SK-N-DZ (cell line): ENCODE results near the gene PARP1.

Source experiments
- DNase-seq: peaks from one replicate; pipeline ENCODE4 v3.0.0-alpha.2; 2015; ENCODE audit warnings: low spot score

The PARP1 gene

DNA sequence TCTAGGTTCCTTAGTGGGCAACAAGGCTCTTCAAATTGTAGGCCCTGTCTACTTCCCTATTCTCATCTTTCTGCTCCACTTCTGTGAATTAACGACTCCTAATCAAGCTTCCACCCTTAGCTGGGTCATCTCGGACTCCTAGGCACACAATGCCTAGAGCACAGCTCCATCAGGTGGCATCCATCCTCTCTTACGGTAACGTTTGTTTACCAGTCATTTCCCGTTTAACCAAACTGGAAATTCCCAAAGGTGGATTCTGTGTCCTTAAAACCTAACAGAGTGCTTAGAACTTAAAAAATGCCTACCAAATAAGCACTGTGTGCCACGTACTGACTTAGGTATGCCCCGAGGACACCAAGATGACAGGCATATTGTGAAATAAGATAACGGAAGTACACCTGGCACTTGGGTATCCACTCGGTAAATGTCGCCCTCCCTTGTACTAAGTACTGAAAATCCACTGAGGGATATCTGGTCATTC lies 1.5 kb downstream of the PARP1 start:
- no peak for DNase-seq

DNA sequence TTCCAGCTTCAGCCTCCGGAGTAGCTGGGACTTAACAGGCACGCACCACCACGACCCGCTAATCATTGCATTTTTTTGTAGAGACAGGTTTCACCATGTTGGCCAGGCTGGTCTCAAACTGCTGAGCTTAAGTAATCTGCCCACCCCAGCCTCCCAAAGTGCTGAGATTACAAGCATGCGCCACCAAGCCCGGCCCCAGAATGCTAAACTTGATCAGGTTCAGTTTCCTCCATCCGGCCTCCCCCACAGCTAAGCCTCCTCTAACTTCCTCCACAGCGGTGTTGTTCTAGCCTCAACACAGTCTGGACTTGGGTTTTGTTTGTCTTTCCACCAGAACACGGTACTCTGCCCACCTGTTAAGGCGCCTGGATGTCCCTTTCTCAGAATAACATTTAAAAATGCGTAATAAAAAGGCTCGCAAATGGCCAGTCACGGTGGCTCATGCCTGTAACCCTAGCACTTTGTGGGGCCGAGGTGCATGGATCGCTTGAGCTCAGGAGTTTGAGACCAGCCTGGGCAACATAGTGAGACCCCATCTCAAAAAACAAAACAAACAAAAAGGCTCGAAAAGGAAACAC lies 2.4 kb downstream of the PARP1 start:
- no peak for DNase-seq

DNA sequence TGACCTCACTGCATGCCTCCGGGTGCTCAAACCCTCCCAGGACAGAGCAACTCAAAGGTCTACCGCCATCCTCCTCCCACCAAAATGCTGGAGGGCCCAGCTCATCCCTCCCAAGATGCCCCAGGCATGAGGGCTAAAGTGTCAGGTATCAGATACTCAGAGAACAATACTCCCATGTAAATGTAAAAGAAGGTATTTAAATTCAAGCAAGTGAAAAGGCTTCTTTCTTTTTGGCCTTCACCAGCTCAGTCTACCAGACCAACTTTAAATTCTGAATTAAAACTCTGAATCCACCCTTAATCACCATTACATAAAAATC lies 3.0 kb downstream of the PARP1 start:
- no peak for DNase-seq

DNA sequence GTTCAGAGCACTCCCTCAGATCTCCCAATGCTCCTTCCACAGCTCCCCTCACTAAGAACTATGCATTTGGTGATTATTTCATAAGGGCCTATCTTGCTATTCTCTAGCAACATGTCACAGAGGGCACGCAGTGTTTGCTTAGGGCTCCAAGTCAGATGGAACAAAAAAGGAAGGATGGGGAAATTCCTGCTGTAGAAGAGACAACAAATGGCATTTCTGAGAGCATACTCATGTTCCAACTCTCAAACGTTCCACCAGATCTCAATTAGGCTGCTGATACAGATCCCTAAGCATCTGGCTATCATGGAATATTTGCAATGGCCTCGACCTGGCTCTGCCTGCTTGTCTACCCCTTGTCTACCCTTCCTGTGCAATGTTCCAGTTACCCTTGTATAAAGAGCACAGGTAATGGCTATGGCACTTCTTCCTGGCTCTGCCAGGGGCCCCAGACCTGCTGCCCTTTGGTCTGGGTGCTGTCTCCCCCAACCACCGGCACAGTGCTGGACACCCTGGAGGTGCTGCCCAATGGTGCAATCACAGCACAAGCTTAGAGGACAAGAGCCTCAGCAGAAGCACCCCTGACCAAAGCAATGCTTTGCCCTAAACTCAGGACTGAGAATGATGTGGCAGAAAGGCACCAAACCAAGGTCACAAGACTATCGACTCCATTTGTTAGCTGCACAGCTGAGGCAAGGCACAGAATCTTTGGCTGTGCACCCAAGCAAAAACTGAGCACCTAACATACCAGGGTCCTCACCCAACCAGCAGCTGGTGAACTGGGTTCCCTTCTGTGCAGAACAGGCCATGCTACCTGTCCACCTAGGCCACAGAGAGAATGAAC lies 3.6 kb downstream of the PARP1 start:
- no peak for DNase-seq

DNA sequence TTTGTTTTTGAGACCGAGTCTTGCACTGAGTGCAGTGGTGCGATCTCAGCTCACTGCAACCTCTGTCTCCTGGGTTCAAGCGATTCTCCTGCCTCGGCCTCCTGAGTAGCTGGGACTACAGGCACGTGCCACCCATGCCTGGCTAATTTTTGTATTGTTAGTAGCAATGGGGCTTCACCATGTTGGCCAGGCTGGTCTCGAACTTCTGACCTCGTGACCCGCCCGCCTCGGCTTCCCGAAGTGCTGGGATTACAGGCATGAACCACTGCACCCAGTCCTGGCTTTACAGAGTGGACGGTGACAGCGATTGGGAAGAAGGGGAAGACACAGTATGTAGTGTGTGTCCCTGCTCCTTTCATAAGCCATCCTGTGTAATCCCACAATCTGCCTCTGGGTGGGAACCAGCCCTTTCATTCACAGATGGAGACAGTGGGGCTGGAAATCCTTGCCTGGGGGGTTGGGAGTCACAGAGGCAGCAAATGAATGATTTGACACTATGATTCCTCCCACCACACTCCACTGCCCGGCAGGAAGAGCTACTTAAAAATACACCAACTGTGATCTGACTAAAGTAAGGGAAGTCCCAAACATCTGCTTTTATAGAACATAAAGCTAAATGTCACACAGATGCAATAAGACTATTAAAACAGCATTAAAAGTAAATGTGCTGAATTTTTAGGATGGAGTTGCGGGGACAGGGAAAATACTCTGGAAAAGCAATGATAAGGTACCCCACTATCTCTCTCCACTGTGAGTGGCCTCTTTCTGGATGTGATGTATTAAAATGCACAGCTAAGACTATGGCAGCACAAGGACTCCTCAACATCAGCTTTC lies 4.5 kb downstream of the PARP1 start:
- DNase-seq, result no peak

DNA sequence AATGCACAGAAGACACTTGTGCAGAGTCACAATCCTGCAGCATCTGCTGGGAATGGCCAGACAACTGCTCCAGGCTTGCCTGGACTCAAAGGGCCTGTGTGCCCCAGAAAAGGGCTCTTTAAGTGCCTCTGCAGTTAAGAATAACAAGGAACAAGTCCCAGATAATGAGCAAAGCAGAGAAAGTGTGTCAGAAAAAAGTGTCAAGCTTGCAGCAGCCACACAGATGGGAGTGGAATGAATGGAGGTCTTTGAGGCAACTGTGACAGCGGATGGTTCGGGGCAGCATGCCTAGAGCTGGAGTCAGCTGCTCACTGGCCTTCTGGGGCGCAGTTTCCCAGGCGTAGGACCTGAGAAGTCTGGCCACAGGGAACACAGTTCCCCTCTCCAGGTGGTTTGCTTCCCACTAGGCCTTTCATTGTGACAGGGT lies 5.1 kb downstream of the PARP1 start:
- DNase-seq, result no peak

DNA sequence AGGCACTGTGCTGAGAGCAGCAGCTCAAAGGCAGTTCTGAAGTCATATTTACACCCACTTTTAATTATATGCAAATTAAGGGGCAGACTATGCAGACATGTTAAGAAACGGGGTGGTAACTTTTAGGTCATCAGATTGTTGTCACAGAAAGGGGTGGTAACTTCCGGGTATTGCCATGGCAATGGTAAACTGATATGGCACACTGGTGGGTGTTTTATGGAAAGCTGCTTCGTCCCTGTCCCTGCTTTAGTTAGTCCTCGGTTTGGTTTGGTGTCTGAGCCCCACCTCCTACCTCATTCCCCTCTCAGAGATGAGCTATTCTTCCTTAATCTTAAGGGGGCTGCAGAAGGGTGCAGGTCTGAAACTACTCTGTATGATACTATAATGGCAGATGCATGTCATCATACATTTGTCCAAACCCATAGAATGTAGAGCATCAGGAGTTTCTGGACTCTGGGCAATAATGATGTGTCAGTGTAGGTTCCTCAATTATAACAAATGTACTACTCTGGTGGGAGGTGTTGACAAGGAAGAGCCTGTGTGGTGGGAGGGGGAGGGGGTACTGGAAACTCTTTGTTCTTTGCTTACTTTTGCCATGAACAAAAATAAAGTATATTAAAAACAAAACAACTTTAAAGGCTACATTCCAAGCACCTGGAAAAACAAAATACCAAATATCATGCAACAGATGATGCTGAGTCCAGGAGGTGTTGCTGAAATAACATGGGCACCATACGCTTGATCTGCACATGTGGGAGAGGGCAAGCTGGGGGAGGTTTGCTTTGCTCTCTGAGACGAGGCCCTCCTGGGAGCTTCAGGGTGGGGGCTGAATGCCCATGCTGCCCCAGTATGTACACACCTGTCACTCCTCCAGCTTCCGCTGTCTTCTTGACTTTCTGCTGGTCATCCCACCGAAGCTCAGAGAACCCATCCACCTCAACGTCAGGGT lies 6.3 kb downstream of the PARP1 start:
- DNase-seq, result no peak

DNA sequence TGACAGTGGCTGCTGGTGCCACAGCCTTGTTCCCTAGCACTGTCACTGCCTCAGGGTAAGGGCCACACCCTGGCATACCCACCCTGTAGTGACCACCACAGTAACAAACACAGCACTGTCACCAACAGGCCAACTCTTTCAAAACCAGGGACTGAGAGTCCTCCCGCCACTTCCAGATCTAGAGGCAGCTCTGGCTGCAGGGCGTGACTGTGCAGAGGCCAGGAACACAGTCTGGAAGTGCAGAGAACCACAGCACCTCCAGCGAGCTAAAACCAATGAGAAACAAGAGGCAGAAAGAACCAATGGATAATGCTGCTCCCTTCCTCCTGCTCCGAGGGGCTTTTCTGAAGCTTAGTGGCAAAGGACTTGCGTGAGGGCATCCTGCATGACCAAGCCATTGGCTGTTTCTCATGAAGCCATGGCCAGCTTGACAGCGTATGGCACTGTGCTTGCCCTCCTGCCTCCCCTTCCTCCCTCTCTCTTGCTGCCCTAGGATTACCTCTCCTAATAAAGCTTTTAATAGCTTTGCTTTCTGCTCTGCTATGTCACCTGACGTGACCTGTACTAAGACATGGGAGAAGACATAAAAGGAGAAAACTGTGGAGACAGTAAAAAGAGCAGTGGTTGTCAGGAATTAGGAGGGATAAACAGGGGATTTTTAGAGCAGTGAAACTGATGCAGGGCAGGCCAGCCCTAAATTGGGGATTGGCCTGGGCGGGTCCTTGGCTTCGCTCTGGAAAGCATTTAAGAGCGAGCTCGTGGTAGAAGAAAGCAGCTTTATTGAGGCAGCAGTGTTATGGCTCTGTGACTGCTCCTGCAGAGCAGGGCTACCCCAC lies 7.2 kb downstream of the PARP1 start:
- DNase-seq, result no peak

DNA sequence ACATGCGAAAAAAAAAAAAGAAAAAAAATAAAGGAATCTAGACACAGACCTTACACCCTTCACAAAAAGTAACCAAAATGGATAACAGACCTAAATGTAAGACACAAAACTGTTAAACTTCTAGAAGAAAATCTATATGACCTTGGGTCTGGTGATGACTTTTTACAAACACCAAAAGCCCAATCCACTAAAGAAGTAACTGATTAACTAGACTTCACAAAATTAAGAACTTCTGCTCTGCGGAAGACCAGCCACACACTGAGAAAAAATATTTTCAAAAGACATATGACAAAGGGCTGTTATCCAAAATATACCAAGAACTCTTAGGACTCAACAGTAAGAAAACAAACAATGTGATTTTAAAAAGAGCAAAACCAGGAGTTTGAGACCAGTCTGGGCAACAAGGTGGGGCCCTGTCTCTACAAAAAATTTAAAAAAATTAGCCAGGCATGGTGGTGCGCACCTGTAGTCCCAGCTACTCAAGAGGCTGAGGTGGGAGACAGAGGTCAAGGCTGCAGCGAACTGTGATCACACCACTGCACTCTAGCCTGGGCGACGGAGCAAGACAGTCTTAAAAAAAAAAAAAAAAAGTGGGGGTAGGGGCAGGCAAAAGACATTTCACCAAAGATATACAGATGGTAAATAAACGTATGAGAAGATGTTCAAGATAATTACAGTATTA lies 9.8 kb downstream of the PARP1 start:
- DNase-seq, result no peak

DNA sequence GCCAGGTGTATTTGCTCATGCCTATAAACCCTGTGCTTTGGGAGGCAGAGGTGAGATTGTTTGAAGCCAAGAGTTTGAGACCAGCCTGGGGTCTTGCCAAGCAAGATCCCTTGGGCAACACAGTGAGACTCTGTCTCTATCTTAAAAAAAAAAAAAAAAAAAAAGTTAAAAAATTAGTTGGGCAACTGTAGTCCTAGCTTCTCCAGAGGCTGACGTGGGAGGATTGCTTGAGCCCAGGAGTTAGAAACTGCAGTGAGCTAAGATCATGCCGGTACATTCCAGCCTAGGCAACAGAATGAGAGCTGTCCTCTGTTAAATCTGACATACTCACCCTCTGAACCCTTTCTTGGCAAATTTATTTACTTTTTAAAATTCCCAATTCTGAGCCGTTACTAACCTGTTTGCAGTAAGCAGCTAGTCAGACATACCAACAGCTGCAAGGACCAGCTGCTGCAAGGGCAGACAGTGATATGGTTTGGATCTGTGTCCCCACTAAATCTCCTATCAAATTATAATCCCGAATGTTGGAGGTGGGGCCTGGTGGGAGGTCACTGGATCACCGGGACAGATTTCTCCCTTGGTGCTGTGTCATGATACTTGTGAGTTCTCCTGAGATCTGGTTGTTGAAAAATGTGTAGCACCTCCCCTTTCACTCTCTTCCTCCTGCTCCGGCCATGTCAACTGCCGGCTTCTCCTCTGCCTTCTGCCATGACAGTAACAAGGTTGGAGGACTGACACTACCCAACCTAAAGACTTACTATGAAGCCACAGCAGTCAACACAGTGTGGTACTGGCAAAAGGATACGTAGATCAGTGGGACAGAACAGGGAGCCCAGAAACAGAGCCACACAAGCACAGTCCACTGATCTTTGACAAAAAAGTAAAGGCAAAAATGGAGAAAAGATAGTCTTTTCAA lies 10.6 kb downstream of the PARP1 start:
- no peak for DNase-seq

DNA sequence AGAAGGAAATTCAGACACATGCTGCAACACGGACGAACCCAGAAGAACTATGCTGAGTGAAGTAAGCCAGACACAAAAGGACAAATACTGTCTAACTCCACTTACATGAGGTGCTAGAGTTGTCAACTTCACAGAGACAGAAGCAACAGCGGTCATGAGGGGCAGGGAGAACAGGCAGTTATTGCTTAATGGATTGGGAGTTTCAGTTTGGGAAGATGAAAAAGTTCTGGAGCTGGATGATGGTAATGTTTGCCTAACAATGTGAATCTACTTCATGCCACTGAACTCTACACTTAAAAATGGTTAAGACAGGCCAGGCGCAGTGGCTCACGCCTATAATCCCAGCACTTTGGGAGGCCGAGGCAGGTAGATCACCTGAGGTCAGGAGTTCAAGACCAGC lies 12.1 kb downstream of the PARP1 start:
- DNase-seq, result no peak

DNA sequence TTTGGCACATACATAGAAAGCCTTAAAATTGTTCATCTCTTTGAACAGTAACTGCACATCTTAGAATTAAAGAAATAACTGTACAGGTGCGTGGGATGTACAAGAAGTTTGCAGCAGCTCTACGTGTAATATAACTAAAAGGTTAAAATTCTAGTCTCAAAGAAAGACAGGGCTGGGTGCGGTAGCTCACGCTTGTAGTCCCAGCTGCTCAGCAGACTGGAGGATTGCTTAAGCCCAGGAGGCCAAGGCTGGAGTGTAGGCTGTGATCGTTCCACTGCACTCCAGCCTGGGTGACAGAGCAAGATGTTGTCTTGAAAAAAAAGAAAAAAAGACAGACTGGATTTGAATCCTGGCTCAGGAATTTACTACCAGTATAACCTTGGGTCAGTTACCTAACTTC lies 13.4 kb downstream of the PARP1 start:
- DNase-seq, result no peak

DNA sequence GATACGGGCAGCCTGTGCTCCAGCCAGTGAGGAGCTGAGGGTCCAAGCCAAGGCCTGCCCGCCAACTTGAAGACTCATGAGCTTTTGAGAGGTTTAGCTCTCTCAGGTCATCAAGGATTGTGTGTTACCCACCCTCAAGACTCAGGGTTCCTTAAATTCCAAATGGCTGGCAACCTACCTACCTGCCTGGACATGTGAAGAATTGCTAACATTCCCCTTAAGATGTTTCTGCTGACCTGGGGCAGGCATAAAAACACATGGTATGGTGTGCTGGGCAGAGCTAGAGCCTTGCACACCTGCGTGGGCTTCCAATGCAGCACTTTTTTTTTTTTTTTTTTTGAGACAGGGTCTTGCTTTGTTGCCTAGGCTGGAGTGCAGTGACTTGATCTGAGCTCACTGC lies 17.2 kb downstream of the PARP1 start:
- DNase-seq, result no peak

DNA sequence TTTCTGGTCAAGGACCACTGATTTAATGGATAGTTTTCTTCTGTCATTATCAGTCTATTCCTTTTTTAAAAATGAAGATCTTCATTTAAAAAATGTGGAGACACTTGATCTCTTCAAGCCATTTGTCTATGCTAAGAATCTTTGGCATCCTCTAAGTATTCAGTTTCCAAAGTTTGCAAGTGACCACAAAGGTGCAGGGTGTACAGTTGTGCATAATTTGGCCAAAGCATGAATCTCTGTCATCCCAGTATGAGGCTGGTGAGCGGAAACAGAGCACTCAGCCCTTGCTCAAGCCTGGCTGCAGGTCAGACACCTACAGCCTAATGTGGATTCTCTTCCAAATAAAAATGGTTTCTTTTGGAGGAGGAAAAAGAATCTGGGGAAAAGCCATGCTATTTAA lies 19.8 kb downstream of the PARP1 start:
- DNase-seq, result no peak

DNA sequence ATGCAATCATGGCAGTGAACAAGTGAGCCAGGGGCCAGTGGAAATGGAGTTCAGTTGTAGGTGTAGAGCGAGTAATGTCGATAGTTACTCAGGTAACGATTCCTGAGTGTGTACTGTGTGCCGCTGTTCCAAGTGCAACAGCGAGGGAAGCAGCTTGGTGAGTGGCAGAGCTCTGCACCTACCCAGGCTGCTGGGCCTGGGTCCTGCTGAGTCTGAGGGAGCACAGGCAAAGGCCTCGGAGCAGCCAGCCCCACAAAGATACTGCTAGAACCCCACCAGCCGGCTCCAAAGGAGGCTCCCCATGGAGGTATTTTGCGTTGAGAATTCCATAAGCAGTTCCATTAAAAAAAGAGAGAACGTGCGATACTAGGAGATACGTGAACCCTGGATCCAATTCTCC lies 23.2 kb downstream of the PARP1 start:
- no peak for DNase-seq

DNA sequence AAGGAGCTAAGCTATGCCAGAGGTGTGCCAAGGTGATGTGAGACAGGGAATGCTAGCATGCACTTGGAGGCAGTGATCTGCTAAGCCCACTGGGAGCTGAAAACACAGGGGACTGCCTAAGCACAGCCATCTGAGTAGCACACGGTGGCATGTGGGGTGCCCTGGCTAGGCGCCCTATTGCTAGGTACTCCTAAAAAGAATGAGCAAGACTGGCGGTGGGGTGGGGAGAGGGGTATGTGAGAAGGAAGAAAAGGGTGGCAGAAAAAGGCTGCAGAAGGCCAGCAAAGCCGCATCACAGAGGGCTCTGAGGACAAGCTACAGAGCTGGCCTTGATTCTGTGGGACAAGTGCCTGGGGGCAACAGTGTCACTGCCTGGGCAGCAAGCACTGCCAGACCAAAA lies 23.9 kb downstream of the PARP1 start:
- no peak for DNase-seq

DNA sequence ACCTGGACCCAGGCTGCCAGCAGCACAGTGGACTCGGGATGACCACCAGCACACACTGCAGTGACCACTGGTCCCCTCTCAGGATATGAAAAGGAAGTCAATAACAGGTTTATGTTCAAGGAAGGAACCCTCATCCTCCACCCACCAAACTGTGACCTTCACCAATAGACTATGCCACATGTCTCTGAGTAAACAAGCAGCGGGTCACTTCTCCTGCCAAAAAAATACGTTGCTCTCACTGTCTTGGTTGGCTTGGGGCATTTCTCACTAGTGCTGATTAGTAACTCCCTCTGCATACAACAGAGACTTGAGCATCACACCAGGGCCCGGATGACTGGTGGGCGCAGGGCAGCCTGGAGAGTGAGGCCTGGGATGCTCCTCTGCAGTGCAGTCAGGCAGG lies 25.9 kb downstream of the PARP1 start:
- DNase-seq, result no peak

DNA sequence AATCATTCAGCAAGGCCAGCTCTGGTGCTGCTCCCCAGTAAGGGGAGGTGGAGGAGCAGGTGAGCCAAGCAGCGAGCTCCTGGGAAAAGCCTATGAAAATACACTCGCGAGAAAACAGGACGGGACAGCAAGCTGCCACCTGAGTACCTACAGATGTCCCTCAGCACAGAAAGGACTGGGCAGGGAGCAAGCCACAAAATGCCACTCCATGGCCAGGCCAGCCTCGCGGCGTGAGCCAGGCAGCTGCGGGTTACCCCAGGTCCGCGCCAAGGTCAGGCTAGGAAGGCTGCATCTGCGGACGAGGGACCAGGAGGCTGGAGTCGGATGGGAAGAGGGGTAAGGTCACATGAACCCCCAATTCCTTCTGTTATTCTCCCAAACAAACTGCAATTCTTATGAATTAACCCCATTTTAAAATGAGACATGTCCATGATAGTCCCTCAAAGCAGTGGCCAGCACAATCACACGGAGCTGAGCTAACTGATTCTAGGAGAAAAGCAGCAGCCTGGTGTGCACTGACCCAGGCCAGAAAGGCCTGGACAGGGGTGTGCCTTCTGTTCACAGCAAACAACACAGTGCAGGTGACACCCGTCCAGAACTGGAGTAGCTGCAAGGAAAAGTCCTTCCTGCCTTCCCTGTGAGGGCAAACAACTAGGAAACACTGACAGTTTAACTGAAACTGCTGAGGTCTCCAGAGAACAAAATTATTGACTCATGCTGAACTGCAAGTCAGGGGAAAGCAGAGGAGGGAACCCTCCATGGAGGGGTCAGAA lies 26.5 kb downstream of the PARP1 start:
- DNase-seq, result no peak
